Keratinocyte (primary cell): Measurements from ENCODE around the gene NEK10. TPM values are rescaled to one million over a fixed set of nuclear protein-coding genes. Genes with fewer than 3 reads are reported as not detected.

Source experiments
- DNase-seq: peaks from one replicate; pipeline ENCODE4 v3.0.0-alpha.2; 2011; ENCODE audit warnings: low read depth, missing footprints, low spot score
- FAIRE-seq: peaks from 2 replicates; lab custom pipeline; 2011; peaks lifted over from hg19 to GRCh38; lab: Jason Lieb, UNC
- H2AFZ ChIP-seq: 2 replicates; pipeline ENCODE4 v1.6.0; 2012; ENCODE audit warnings: low read length, control low read depth, inconsistent platforms; ENCODE audit not compliant: control insufficient read depth
- H3K27ac ChIP-seq: 2 replicates; pipeline ENCODE4 v1.5.1; 2011; ENCODE audit warnings: low read length; ENCODE audit not compliant: control insufficient read depth, insufficient read depth
- H3K27me3 ChIP-seq: 3 replicates; pipeline ENCODE4 v1.6.0; 2011; ENCODE audit warnings: low read length; ENCODE audit not compliant: control insufficient read depth, insufficient read depth; ENCODE audit errors: extremely low read depth
- H3K36me3 ChIP-seq, 2 experiments: 2 replicates in 1 of 2; 3 replicates in 1 of 2; pipeline ENCODE4 v1.5.1; 2011; ENCODE audit warnings: low read length in 2 of 2, mild to moderate bottlenecking in 1 of 2; ENCODE audit not compliant: control insufficient read depth in 2 of 2, insufficient read depth in 2 of 2; ENCODE audit errors: extremely low read depth in 1 of 2
- H3K4me1 ChIP-seq: 3 replicates; pipeline ENCODE4 v1.5.1; 2011; ENCODE audit warnings: low read length; ENCODE audit not compliant: control insufficient read depth, insufficient read depth; ENCODE audit errors: extremely low read depth
- H3K4me2 ChIP-seq: 3 replicates; pipeline ENCODE4 v1.6.0; 2011; ENCODE audit warnings: low read depth, low read length; ENCODE audit not compliant: control insufficient read depth, insufficient read depth; ENCODE audit errors: extremely low read depth
- H3K4me3 ChIP-seq, 3 experiments: fragments of 200-600 bp in 1 of 3; sonication (generic) in 1 of 3; 2 replicates in 2 of 3; 3 replicates in 1 of 3; pipeline ENCODE4 v1.5.1; 2011 to 2016; ENCODE audit warnings: low read length in 3 of 3, mild to moderate bottlenecking in 3 of 3, control low read depth in 2 of 3, inconsistent platforms in 1 of 3, low read depth in 1 of 3, mixed read lengths in 1 of 3, mixed run types in 1 of 3, moderate library complexity in 1 of 3; ENCODE audit not compliant: control insufficient read depth in 2 of 3, insufficient read depth in 2 of 3; ENCODE audit errors: extremely low read depth in 1 of 3
- H3K79me2 ChIP-seq: 2 replicates; pipeline ENCODE4 v1.6.0; 2012; ENCODE audit warnings: low read length; ENCODE audit not compliant: control insufficient read depth, insufficient read depth
- H3K9ac ChIP-seq: 3 replicates; pipeline ENCODE4 v1.6.0; 2011; ENCODE audit warnings: low read length; ENCODE audit not compliant: control insufficient read depth, insufficient read depth; ENCODE audit errors: extremely low read depth
- H3K9me1 ChIP-seq: 3 replicates; pipeline ENCODE4 v1.6.0; 2011; ENCODE audit warnings: low read length; ENCODE audit not compliant: control insufficient read depth, insufficient read depth; ENCODE audit errors: extremely low read depth
- H3K9me3 ChIP-seq: 2 replicates; pipeline ENCODE4 v1.5.1; 2012; ENCODE audit warnings: low read depth, low read length; ENCODE audit not compliant: control insufficient read depth
- H4K20me1 ChIP-seq: 3 replicates; pipeline ENCODE4 v1.6.0; 2011; ENCODE audit warnings: low read length; ENCODE audit not compliant: control insufficient read depth, insufficient read depth; ENCODE audit errors: extremely low read depth
- CTCF ChIP-seq, 3 experiments: IDR thresholded peaks in 1 of 3; conservative IDR thresholded peaks in 1 of 3; optimal IDR thresholded peaks in 1 of 3; 2 replicates in 2 of 3; 3 replicates in 1 of 3; pipeline versions ENCODE3 to v1.5.1; 2011; ENCODE audit warnings: low read length in 3 of 3, mild to moderate bottlenecking in 3 of 3, moderate library complexity in 2 of 3, control low read depth in 1 of 3, inconsistent platforms in 1 of 3; ENCODE audit not compliant: insufficient read depth in 2 of 3; ENCODE audit errors: extremely low read depth in 1 of 3
- EZH2 ChIP-seq: IDR thresholded peaks from one replicate; pipeline ENCODE4 v1.6.1; 2012; ENCODE audit warnings: inconsistent platforms, mild to moderate bottlenecking, low read length, moderate library complexity
- dilution Hi-C: fragments of 300-500 bp; cut with MboI; formaldehyde crosslinking; loops from one replicate; pipeline ENCODE4 v1.7.0; 2020; ENCODE audit warnings: low sequenced_read_pairs; ENCODE audit not compliant: extremely low pct_ligation_motif_present
- polyA plus RNA-seq, 5 experiments: library from polyadenylated mRNA; depleted of rRNA in 3 of 5; stranded (reverse) in 3 of 5; stranded (forward) in 1 of 5; unstranded in 1 of 5; fragments of >200 nt; gene quantifications; 1 replicate in 1 of 5; 2 replicates in 3 of 5; 3 replicates in 1 of 5; pipeline versions ENCODE4 v1.2.1 to v1.2.3, GENCODE V29; 2011 to 2012; ENCODE audit warnings: missing spikeins in 2 of 5, low read depth in 1 of 5, low replicate concordance in 1 of 5

Gene NEK10
- polyA plus RNA-seq, 1 donor (not counting 4 experiments of a cell fraction or from before 2014, with no cell fraction given) = 0.98 TPM

DNA sequence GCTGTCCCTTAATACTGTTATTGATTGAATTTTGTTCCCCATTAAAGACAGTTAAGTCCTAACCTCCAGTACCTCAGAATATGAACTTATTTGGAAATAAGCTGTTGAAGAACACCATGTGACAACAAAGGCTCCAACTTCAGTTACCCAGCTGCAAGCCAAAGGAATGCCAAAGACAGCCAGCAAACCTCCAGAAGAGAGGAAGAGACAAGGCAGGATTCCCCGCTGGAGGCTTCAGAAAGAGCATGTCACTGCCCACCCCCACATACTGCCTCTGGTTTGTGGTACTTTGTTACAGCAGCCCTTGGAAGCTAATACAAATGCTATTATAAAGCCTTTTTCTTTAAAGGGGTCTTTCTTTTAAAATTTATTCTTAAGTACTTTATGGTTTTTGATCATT, 18.4 kb upstream of the NEK10 start:
- Histone ChIP-seq H3K27me3 (no peaks in the 10 kb centered on the region), H4K20me1 (no peaks in the 10 kb centered on the region), H3K36me3 (peaks cover 8 to 9% of the 10 kb centered on the region in 2 experiments), H3K4me3 (no peak overlapping the region), H3K79me2 (no peaks in the 10 kb centered on the region), H3K9me1 (no peaks in the 10 kb centered on the region), H3K4me2 (no peak overlapping the region), H3K4me1 (no peaks in the 10 kb centered on the region), H3K9me3 (no peaks in the 10 kb centered on the region), H3K9ac (no peak overlapping the region), H2AFZ (no peak overlapping the region), H3K27ac (no peak overlapping the region)
- dilution Hi-C loops = no loop called here
- FAIRE-seq (no peak), DNase-seq (no peak)
- TF ChIP-seq CTCF (optimal IDR thresholded peaks at IDR 0.05 in 1 of 3, IDR thresholded peaks at IDR 0.05 in 1 of 3, conservative IDR thresholded peaks at IDR 0.05 in 1 of 3; ENCODE audit: extremely low read depth in 1 of 3, insufficient read depth in 2 of 3, low read length in 3 of 3) (no peak), EZH2 (no peak)

DNA sequence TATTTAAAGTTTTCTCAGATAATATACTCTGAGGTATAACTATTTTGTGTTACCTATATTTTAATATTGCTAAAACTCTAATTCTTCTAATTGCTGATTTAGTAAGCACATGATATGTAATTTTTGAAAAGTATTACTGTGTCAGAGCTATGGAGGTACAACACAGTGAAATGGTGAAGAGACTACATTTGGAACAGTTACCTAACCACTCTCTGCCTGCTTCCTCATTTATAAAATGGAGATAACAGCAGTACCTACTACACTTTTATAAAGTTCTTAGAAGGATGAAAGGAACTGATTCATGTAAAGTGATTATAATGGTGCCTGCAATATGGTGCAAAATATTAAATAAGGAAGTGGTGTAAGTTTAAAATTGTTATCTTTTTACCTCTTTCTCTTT, 16.3 kb upstream of the NEK10 start:
- no peaks in the 10 kb centered on the region for H3K9me3 ChIP-seq
- dilution Hi-C loops = no loop called here
- DNase-seq = no peak
- H2AFZ ChIP-seq = no peak overlapping the region
- no peak overlapping the region for H3K4me2 ChIP-seq
- no peak for FAIRE-seq
- H3K79me2 ChIP-seq = no peaks in the 10 kb centered on the region
- H3K27me3 ChIP-seq = no peaks in the 10 kb centered on the region
- H3K27ac ChIP-seq = no peak overlapping the region
- H3K4me1 ChIP-seq = no peaks in the 10 kb centered on the region
- no peaks in the 10 kb centered on the region for H3K9me1 ChIP-seq
- H3K36me3 ChIP-seq = peaks cover 9 to 14% of the 10 kb centered on the region in 2 experiments
- H3K9ac ChIP-seq = no peak overlapping the region
- H4K20me1 ChIP-seq = no peaks in the 10 kb centered on the region
- no peak for TF ChIP-seq CTCF (optimal IDR thresholded peaks at IDR 0.05 in 1 of 3, IDR thresholded peaks at IDR 0.05 in 1 of 3, conservative IDR thresholded peaks at IDR 0.05 in 1 of 3; ENCODE audit: extremely low read depth in 1 of 3, insufficient read depth in 2 of 3, low read length in 3 of 3)
- TF ChIP-seq EZH2 = no peak
- H3K4me3 ChIP-seq = no peak overlapping the region
